ENCODE results near the gene LTC4S. TPM values are rescaled to one million over a fixed set of nuclear protein-coding genes. Genes with fewer than 3 reads are reported as not detected.

Gene LTC4S
- total RNA-seq, 1 experiment from 2014 or later: 3.7 TPM

DNA sequence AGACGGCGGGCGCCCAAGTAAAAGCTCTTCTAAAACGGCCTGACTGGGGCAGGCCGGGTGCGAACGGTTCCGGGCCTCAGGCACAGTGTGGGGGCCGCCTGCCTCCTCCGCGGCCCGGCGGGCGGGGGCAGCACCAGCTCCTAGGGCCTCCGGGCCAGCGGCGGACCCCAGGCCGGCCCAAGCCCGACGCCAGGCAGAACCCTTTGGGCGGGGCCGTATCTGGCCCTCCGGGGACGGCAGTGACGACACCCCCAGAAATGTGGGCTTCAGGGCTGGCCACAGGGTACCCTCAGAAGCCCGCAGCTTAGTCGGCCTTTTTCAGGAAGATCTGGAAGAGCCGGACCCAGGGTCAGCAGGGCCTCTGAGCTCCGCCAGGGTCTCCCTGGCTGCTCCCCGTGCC is 4.0 kb downstream of the LTC4S start:
- H2AFZ ChIP-seq (ENCODE audit: low read length): no peak overlapping the region
- H3K4ac ChIP-seq (ENCODE audit: low read depth, low read length): no peak overlapping the region
- H2BK15ac ChIP-seq (ENCODE audit: low read depth, low read length): no peak overlapping the region
- DNase-seq: no peak
- peak overlapping the region in 1 of 2 experiments; percentile 40; a peak in 1 of 5 replicates for H3K4me3 Mint-ChIP-seq
- no peak overlapping the region for H4K8ac ChIP-seq (replicated peaks; ENCODE audit: insufficient read length, low read depth, low read length)
- H2BK12ac ChIP-seq (ENCODE audit: insufficient read length, low read depth, low read length): no peak overlapping the region
- H3K27ac Mint-ChIP-seq: no peak overlapping the region
- H4K20me1 ChIP-seq (ENCODE audit: control insufficient read depth, insufficient read depth, insufficient read length): no peaks in the 10 kb centered on the region
- H2AK5ac ChIP-seq (ENCODE audit: insufficient read length, low read length): no peak overlapping the region
- no peaks in the 10 kb centered on the region for H3K79me2 ChIP-seq (ENCODE audit: insufficient read depth, low read length)
- WGBS (ENCODE audit: extremely low coverage, insufficient read length, low lambda C conversion rate): no CpG with 5 or more reads among the region's 30 CpGs
- H3K79me1 ChIP-seq (ENCODE audit: insufficient read depth, low read depth, low read length, poor library complexity, severe bottlenecking): no peaks in the 10 kb centered on the region
- H3K56ac ChIP-seq (ENCODE audit: insufficient read length, low read depth, low read length): no peak overlapping the region
- H4K91ac ChIP-seq (ENCODE audit: insufficient read length, low read depth, low read length): no peak overlapping the region
- peaks cover 3% of the 10 kb centered on the region for H3K23me2 ChIP-seq (ENCODE audit: insufficient read length, low read depth, low read length, poor library complexity, severe bottlenecking)
- no peak overlapping the region for H3K18ac ChIP-seq (ENCODE audit: insufficient read length, low read depth, low read length)
- no peak overlapping the region for H2BK120ac ChIP-seq (ENCODE audit: low read depth, low read length, poor library complexity, severe bottlenecking)
- no peaks in the 10 kb centered on the region for H3K4me1 ChIP-seq (ENCODE audit: insufficient read depth, low read length)
- no peak overlapping the region for H3K23ac ChIP-seq (ENCODE audit: insufficient read length, low read depth, low read length)
- H3T11ph ChIP-seq (ENCODE audit: low read length): no peak overlapping the region
- H2BK5ac ChIP-seq (ENCODE audit: insufficient read length, low read length): no peak overlapping the region
- H3K9me3 ChIP-seq (ENCODE audit: control insufficient read depth, low read depth, low read length): no peaks in the 10 kb centered on the region
- H4K5ac ChIP-seq (ENCODE audit: insufficient read length, low read depth, low read length): no peak overlapping the region
- H3K27ac ChIP-seq (ENCODE audit: insufficient read length, low read depth, low read length): no peak overlapping the region
- H3K27me3 Mint-ChIP-seq (ENCODE audit: low read depth): peaks cover 7% of the 10 kb centered on the region
- TF ChIP-seq, protein P1, sequence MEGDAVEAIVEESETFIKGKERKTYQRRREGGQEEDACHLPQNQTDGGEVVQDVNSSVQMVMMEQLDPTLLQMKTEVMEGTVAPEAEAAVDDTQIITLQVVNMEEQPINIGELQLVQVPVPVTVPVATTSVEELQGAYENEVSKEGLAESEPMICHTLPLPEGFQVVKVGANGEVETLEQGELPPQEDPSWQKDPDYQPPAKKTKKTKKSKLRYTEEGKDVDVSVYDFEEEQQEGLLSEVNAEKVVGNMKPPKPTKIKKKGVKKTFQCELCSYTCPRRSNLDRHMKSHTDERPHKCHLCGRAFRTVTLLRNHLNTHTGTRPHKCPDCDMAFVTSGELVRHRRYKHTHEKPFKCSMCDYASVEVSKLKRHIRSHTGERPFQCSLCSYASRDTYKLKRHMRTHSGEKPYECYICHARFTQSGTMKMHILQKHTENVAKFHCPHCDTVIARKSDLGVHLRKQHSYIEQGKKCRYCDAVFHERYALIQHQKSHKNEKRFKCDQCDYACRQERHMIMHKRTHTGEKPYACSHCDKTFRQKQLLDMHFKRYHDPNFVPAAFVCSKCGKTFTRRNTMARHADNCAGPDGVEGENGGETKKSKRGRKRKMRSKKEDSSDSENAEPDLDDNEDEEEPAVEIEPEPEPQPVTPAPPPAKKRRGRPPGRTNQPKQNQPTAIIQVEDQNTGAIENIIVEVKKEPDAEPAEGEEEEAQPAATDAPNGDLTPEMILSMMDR (conservative IDR thresholded peaks at IDR 0.05): no peak
- H3K9ac ChIP-seq (ENCODE audit: extremely low read depth, insufficient read length, low read length): no peak overlapping the region
- H3K9me3 Mint-ChIP-seq: no peaks in the 10 kb centered on the region
- H3K4me2 ChIP-seq (ENCODE audit: insufficient read depth, insufficient read length, low read length): no peak overlapping the region
- H3K14ac ChIP-seq (ENCODE audit: insufficient read depth, low read length): no peak overlapping the region
- H3K27me3 ChIP-seq (ENCODE audit: insufficient read depth, low read length): no peaks in the 10 kb centered on the region
- H3K36me3 Mint-ChIP-seq (ENCODE audit: insufficient read depth in 1 of 3, low read depth in 3 of 3): peaks cover 21 to 42% (median 35%) of the 10 kb centered on the region in 3 experiments; a peak in 6 of 7 replicates
- H3K4me1 Mint-ChIP-seq: peaks cover 23 to 33% of the 10 kb centered on the region in 2 experiments
- no peak overlapping the region for H2BK20ac ChIP-seq (ENCODE audit: low read depth, low read length, poor library complexity, severe bottlenecking)

Measured in H9 (cell line).